ENCODE results near the gene LRRC71.

- peak; percentile 68 to 83 (median 77) for TF ChIP-seq CTCF (IDR thresholded peaks at IDR 0.05)
- TF ChIP-seq POLR2A (IDR thresholded peaks at IDR 0.05): no peak
Measured at GRCh38 chr1:156892190-156893047, 28.0 kb upstream of the LRRC71 start.

All from body of pancreas (tissue), 4 donors.